HG02678 (cell line): ENCODE results near the gene PPP1R10.

ENCODE experiments used
- ATAC-seq: cut with Tn5 transposase; IDR thresholded peaks from one replicate; pipeline ENCODE4 v1.9.1; 2021; ENCODE audit warnings: mild to moderate bottlenecking, moderate library complexity; ENCODE audit not compliant: unreplicated experiment

The PPP1R10 gene

DNA sequence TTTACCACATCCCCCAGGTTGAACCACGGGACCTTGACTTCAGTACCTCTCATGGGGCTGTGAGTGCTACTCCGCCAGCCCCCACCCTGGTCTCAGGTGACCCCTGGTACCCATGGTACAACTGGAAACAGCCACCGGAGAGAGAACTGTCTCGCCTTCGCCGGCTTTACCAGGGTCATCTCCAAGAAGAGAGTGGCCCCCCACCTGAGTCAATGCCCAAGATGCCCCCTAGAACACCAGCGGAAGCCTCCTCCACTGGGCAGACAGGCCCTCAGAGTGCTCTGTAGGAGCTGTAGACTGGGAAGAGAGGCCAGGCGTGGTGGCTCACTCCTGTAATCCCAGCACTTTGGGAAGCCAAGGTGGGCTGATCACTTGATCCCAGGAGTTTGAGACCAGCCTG, 8.5 kb upstream of the PPP1R10 start:
- no peak for ATAC-seq

DNA sequence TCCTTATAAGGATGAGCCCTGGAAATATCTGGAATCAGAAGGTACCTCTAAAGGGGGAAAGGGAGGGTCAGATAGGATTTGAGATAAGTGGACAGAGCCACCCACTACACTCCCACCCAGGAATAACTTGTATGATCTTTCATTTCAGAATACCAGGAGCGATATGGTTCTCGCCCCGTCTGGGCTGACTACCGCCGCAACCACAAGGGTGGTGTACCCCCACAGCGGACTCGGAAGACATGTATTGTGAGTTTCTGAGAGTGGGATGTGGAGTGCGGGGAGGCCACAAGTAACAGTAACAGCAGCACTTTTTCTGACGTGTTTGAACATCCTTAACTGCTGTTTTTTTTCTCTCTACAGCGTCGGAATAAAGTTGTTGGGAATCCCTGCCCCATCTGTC, 2.5 kb upstream of the PPP1R10 start:
- ATAC-seq = no peak

DNA sequence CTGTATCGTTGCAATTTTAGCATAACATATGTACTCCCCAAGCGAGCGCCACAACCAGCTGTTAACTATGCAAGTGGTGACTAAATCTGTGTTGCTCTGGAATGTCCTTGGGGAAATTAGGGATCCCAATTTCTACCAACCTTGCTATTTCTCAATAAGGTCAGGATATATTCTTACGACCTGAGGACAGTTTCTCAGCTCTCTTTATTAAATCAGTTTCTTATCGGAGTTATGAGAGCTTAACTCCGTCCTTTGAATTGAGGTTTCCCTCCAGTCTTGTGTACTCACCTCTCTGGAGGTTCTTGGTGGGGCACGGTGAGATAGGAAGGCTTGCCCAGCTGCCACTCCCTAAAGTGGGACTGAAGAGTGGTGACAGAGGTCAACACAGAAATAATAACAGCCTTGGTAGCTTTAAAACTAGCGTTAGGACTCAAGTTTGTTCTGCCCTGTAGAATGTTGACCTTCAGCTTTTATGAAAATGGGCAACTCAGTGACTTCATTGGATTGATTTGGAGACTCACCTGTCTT, 1.3 kb upstream of the PPP1R10 start:
- no peak for ATAC-seq

DNA sequence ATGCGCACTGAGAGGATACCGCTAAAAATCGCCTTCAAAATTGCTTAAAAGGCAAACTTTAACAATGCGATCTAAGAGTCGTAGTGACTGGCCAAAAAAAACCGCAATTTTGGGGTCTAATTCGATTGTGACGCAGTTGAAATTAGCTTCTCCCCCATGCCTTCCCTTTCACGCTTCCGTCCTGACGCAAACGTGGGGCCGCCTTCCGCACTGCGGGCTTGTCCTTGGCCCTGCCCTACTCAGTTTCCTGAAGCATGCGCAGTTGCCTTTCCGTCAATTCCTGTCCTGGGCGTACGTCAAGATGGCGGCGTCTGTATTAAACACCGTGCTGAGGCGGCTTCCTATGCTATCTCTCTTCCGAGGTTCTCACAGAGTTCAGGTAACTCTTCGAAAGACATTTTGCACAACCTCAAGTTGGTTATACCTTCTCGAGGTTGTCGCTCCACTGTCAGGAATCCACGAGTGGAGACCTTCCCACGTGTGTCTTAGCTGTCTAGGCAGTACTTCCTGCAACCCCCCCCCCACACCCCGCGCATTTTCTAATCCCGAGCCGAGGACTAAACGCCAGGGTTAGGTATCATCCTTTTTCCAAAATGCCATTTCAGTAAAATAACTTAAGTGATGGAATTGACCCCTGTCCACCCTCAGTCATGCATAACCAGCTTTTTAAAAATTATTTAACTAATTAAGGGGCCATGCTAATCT, 674 bp upstream of the PPP1R10 start, which contains the start of gene MRPS18B:
TSS of gene MRPS18B (plus strand) at position 276 of the 705 bp plus-strand sequence. CDS start at position 302, 26 bp downstream.
- peak; percentile 77 for ATAC-seq

DNA sequence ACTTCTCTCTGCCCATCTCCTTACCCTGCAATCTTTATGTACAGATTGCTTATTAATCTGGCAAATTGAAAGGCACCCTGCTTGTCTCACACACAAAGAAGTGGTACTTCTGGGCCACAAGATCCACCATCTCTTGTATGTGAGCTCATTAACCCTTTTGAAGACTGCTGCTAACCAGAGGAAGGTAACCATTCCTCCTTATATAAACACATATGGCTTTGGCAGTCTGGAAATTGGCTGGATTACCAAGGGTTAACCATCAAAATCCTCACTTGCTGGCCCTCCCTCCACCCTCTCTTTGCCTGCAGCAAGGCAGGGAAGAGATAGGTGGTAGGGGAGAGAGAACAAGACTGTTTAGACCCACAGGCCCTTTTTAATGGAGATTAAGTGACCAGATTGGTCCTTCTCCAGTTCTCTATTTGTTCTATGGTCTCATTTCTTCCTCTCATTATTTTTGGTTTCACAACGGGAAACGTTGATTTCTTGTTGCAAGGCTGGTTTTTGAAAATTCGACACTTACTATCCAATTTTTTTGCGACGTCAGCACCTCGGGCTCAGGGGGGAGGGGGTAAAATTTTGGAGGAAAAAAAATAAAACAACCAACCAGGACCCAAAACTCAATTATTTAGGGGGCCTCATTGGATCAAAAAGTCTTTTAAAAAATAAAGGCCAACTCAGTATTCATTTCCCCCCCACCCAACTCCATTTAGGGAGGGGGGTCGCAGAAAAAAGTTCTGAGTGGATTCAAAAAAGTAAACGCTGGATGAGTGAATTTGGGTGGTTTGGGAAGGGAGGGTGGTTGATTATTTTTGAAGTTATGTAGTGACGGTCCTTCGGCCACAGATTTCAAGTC, 859 bp downstream of the PPP1R10 start:
- ATAC-seq = no peak

DNA sequence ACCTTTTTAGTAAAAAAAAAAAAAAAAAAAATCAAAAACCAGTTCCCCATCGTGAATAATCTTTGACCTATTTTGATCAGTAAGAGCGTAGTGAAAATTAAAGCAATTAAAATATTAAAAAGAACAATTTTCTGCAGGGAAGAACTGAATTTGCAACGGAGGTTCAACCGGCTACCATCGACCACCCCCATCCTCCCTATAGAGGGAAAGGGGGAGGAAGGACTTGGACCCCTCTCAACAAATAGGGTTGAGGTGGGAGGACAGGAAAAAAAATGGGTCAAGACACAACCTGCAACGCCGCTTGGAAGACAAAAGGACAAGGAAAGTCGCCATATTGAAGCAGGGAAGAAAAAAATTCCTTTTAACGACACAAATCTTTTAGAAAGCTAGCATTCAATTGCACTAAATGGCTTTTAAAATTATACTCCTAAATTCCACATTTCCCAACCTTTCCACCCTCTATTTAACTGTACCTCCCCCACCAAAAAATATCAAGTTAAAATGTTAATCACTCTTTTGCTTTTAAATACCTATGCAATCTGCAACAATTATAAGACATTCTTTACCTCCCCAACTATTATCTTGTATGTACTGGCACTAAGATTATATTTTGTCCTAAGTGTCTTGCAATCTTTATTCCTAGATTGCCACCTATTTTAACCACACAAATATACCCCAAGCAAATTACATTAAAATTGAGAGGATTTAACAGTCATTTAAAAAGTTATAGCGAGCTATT, 1.7 kb downstream of the PPP1R10 start:
- no peak for ATAC-seq

DNA sequence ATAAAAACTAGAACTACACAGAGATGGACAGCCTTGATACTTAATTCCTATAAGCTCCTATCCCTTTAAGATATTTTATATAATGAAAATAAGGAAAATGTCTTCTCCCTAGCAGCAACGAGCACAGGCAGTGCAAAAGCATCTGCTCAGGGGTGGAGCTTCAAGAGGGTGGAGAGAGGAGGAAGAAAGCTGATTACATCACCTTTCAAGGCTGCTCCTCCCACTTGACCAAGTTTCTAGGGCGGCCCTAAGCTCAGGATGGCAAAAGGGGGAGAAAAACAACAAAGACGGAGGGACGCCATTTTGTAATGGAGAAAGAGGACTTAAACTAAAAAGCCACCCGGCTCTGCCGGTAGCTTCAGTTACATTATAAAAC, 2.2 kb downstream of the PPP1R10 start:
- peak; percentile 39 for ATAC-seq

DNA sequence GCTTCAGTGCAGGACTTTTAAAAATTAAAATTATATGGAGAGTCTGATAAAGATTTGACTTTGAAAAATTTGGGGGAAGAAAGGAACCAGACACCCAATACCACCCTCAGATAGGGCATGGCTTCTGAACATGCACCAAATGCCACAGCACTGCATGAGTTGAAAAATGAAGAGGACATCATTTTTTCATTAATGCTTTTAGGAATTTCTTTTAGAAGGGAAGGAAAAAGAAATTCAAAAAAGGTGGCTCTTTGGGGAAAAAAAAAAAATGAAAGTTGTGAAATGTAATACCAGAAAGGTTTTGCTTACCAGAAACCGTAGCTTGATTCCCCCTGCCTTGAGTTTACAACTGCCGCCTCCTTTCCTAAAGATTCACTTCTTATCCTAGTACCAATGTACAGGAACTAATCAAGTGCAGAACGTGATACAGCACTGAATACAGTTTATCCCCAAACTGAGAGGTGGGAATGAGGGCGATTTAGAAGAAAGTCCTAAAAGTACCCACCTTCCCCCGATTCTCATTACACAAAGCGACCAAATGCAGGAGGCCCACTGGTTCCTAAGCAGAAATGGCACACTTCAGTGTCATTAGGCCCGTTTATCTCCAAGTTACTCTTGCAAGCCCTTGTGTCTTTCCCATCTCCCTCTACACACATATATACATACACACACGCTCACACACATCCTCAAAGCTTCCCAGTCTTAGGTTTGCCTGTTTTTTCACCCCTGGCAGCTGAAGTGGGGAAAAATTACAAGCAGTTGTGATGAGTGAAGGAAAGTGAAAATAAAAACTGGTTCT, 2.8 kb downstream of the PPP1R10 start:
- ATAC-seq = no peak

DNA sequence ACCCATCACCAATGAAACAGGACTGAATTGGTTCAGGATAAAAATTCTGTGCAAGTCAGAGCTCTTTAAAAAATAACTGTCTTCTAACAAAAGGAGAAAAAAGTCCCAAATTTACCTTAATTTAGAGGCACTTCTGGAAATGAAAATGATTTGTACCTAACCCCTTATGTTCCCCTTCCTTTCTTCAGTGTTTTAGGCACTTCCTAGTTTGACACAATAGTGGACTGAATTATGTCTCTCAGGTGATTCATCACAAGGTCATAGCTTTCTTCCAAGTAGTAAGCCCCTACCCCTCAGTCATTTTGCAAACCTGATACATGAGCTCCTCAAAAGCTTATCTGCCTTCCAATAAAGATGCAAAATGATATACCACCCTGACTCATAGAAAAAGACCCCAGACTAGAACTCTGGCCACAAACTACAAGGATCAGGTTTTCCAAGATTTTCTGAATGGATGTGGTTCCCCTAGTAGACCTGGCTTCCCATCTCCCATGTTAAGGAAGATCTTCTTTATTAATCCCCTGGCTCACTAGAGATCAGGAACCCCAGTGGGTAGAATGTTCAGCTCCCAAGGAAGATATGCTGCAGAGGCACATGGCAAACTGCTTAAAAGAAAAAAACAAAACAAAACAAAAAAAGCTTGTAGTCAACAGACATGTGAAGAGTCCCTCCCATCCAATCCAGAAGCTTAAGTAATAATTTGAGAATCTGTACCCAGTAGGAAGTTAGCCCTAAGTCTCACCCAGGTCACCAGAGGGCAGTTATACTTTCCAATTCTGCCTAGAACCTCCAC, 3.6 kb downstream of the PPP1R10 start:
- no peak for ATAC-seq

DNA sequence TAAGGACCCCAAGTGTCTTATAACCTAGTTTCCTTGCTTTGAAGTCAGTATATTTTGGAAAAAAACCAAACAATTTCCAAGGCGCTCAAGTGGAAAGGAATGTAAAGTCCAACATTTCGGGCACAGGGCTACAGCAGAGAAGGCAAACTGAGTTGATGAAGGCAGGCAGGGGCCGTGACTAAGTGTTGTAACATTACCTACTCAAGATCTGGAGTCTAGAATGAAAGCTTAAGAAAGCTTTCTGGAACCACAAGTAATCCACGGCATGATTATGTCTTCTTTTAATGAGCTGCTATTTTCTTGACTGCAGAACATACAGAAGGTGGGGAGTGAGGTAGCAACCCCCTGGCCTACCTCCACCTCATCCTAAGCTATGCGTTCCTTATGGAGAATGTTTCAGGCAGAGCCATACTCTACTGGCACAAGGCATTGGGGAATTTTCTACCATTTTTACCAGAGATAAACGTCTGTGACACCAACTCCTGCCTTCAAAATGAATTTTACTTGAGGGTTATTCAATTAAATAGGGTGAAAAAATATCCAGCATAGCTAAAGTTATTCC, 4.3 kb downstream of the PPP1R10 start:
- no peak for ATAC-seq

DNA sequence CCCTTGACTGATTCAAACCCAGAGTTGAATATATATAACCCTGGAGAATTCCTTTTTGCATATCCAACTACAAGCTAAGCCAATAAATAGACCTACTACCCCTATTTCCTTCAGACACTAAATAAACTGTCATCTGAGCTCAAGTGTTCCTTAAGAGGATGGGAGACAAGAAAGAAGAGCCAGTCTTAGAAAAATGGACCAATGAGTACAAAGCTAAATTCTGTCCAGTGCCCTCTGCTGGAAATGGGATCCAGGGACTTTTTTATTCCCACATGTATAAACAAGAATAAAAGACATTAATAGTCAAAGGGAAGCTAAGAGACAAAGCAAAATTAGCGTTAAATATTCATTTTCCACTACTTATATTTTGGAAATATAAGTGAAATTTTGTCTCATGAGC, 4.8 kb downstream of the PPP1R10 start:
- no peak for ATAC-seq

DNA sequence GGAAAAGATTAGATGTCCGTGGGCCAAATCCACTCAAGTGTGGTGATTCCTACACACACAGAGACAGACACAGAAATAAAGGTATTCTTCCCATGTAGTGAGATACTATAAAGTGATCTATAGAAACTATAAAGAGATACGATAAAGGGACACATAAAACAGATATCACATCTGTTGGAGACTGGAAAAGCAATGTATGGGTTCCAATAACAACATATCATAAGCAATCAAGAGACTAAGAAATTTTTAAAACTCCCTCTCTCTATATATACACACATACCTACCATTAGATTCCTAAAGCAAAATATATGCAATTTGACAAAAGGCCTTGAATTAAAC, 5.2 kb downstream of the PPP1R10 start:
- no peak for ATAC-seq

DNA sequence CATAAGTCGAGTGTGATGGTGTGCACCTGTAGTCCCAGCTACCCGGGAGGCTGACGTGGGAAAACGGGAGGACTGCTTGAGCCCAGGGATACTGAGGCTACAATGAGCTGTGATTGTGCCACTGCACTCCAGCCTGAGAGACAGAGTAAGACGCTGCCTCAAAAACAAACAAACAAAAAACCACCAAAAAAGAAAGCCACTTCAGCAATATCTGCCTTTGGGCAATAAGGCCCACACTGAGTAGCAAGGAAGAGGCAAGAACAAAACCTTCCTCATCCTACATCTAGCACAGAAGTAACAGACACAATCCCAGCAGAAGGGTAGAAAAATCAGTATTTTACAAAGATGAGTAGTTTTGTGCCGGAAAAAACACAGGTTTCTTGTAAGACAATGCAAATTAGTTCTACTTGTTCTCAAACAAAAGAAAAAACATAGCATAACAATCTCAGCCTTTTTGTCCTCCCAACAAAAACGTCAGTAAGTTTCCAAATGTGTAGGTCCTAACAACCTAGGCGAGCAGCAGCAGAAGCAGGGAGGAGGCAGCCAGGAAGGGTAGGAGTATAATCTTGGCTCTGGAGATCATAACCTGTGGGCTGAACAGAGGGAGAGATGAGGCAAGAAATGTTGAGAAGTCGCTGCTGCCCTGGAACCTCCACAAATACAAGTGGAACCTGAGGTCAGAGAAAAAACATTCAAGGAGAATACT, 5.7 kb downstream of the PPP1R10 start:
- no peak for ATAC-seq

DNA sequence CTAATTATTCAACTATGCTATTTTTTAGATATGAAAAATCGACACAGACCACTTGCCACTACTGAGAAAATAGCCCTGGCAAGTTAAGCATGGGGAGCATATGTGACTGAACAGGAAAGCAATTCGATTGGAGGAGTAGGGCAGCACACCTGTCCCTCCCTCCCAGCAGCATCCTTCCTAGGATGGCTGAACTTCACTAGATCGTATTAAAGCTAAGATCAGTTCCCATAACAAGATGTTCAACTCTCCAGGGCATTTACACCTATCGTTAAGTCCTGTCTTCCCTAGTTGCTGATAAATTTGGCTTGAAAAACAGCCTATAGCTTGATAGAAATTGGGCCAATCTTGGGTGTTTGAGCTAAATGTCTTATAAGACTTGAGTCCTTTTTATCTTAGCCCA, 7.0 kb downstream of the PPP1R10 start:
- no peak for ATAC-seq

DNA sequence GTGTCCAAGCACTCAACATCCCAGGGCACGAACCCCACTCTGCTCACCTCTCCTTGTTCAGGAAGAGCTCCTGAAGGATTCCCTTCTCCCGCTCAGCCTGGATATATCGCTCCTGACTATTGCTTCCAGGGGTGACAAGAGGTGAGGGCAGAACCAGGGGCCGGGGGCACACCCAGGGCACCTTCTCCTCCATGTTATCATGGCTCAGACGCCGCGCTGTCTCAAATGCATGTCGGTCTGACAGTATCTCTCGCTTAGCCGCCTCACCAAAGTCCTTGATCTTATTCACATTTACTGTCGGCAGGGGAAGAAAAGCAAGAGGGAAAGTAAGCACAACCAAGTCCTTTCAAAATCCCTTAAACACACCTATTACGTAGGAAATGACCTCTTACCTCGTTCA, 13.1 kb downstream of the PPP1R10 start:
- ATAC-seq = no peak

DNA sequence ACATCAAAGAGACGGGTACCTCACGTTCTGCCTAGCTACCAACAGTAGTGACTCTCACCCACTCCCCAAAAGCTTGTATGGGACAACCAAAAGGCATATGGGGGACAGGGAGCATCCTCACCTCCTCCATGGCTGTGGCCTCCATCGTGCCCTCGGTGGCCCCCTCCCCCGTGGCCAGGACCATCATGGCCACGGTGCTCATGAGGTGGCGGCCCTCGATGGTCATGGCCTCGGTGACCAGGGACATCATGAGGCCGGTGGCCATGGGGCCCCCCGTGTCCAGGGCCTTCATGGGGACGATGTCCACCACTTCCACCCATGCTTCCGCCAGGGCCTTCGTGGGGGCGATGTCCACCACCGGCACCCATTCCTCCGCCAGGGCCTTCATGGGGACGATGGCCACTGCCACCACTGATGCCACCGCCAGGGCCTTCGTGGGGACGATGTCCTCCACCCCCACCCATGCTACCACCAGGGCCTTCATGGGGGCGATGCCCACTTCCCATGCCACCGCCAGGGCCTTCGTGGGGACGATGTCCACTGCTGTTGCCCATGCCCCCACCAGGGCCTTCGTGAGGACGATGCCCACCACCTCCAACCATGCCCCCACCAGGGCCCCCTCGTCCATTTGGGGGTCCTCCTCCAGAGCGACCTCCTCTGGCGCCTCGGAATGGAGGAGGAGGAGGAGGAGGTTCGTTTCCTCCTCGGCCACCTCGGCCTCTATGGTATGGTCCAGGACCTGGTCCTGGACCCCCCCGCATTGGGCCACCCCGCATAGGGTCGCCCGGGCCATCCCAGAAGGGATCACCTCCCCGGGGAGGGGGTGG, 15.0 kb downstream of the PPP1R10 start:
- ATAC-seq = no peak

DNA sequence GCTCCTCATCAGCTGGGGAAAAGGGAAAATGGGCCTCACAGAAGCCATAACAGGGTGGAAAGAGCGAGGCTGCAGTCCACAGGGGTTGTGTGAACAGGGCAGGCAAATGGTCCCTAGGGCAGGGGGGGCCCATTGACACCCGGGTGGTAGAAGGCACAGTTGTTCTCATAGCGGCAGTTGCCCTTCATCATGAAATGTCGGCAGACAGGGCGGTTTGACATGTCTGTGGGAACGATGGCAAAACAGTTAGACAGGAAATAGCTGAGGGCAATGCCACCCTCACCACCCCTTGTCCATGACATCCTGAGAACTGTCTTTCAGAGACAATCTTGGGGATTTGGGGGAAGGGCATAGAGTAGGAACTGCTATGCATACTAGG, 15.6 kb downstream of the PPP1R10 start:
- ATAC-seq = no peak

DNA sequence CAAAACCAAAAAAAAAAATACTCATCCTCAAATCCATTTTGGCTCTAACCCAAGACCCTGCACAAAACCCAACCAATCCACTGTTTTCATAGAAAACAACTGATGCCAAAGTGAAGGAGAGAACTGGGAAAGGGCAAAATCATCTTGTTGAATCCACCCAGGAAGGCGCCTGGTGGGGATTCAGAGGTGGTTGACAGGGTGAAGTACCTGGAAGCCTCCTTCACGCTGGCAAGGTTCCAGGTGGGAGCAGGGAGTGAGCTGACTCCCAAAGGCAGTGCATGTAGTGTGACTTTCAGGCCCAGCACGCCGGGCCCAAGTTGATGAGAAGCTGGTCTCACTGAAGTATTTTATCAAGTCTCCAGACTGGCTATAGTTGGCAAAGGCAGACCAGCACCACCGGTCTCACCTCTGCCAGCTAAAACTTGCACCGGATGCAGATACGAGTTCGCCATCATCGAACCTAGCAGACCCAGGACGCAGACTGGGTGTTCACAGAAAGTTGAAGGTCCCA, 16.5 kb downstream of the PPP1R10 start:
- no peak for ATAC-seq
